HG02884 (cell line): ENCODE results near the gene EMB.
"Not testable (repeated sequence)": the region's sequence is repeated elsewhere in the genome, so short reads cannot be mapped to it uniquely, and the experiment has no call there.

ENCODE experiments used
- ATAC-seq: cut with Tn5 transposase; IDR thresholded peaks from one replicate; pipeline ENCODE4 v1.9.1; 2021; ENCODE audit warnings: mild to moderate bottlenecking, moderate library complexity; ENCODE audit not compliant: unreplicated experiment

Gene EMB

GRCh38 chr5:50440651-50441492 lies at the start of gene EMB:
TSS of gene EMB (minus strand) at chr5:50441288. CDS start at chr5:50441151, 137 bp downstream.
- peak; percentile 57 for ATAC-seq

- ATAC-seq, result not testable (repeated sequence)
Measured at GRCh38 chr5:50489491-50489890, 48.4 kb upstream of the EMB start.

GRCh38 chr5:50478790-50479189 lies 37.7 kb upstream of the EMB start:
- not testable (repeated sequence) for ATAC-seq

- ATAC-seq, result peak; percentile 87
Measured at GRCh38 chr5:50476549-50476948, 35.5 kb upstream of the EMB start.

- not testable (repeated sequence) for ATAC-seq
Measured at GRCh38 chr5:50465015-50465414, 23.9 kb upstream of the EMB start.

- no peak for ATAC-seq
Measured at GRCh38 chr5:50463726-50464125, 22.6 kb upstream of the EMB start.

- no peak for ATAC-seq
Measured at GRCh38 chr5:50463047-50463446, 22.0 kb upstream of the EMB start.

- ATAC-seq, result not testable (repeated sequence)
Measured at GRCh38 chr5:50462579-50462978, 21.5 kb upstream of the EMB start.

- ATAC-seq, result not testable (repeated sequence)
Measured at GRCh38 chr5:50458372-50458771, 17.3 kb upstream of the EMB start.

GRCh38 chr5:50449241-50449640 lies 8.2 kb upstream of the EMB start:
- not testable (repeated sequence) for ATAC-seq

GRCh38 chr5:50447941-50448340 lies 6.9 kb upstream of the EMB start:
- no peak for ATAC-seq

GRCh38 chr5:50447228-50447627 lies 6.1 kb upstream of the EMB start:
- no peak for ATAC-seq

- ATAC-seq, result peak; percentile 64
Measured at GRCh38 chr5:50445296-50445949, 4.3 kb upstream of the EMB start.

- ATAC-seq, result not testable (repeated sequence)
Measured at GRCh38 chr5:50442559-50443539, 1.8 kb upstream of the EMB start.

GRCh38 chr5:50441493-50441955 lies 436 bp upstream of the EMB start:
- peak; percentile 1 for ATAC-seq

- ATAC-seq, result no peak
Measured at GRCh38 chr5:50439221-50439620, 1.9 kb downstream of the EMB start.

- ATAC-seq, result not testable (repeated sequence)
Measured at GRCh38 chr5:50438060-50438459, 3.0 kb downstream of the EMB start.

- ATAC-seq, result peak; percentile 72
Measured at GRCh38 chr5:50435168-50435567, 5.9 kb downstream of the EMB start.

- ATAC-seq, result not testable (repeated sequence)
Measured at GRCh38 chr5:50431133-50431904, 9.8 kb downstream of the EMB start.
